ENCODE data around the gene PGGHG. TPM values are rescaled to one million over a fixed set of nuclear protein-coding genes. Genes with fewer than 3 reads are reported as not detected.
"Not testable (repeated sequence)": the region's sequence is repeated elsewhere in the genome, so short reads cannot be mapped to it uniquely, and the experiment has no call there.

The PGGHG gene
- total RNA-seq, 1 donor from 2014 or later = 10.1 TPM

- no peak for DNase-seq (ENCODE audit: low read depth in 2 of 2)
Observed at GRCh38 chr11:297586-298405, 8.9 kb downstream of the PGGHG start.

- DNase-seq (ENCODE audit: low read depth in 2 of 2) = peak in 1 of 2 donors; percentile 81
Observed at GRCh38 chr11:298406-299065, 9.6 kb downstream of the PGGHG start.

GRCh38 chr11:299081-299891, 10.4 kb downstream of the PGGHG start, which contains the start of gene IFITM5:
Gene IFITM5 (minus strand): TSS chr11:299526. CDS start chr11:299490, 36 bp downstream.
- DNase-seq (ENCODE audit: low read depth in 2 of 2) = no peak

- DNase-seq (ENCODE audit: low read depth in 2 of 2) = no peak
Observed at GRCh38 chr11:299951-300735, 11.2 kb downstream of the PGGHG start.

- no peak for DNase-seq (ENCODE audit: low read depth in 2 of 2)
Observed at GRCh38 chr11:303363-303762, 14.4 kb downstream of the PGGHG start.

- DNase-seq (ENCODE audit: low read depth in 2 of 2) = no peak
Observed at GRCh38 chr11:304061-304506, 15.2 kb downstream of the PGGHG start.

- DNase-seq (ENCODE audit: low read depth in 2 of 2) = peak; percentile 75 to 80
Observed at GRCh38 chr11:304915-305843, 16.3 kb downstream of the PGGHG start.

GRCh38 chr11:305844-306211, 16.9 kb downstream of the PGGHG start:
- no peak for DNase-seq (ENCODE audit: low read depth in 2 of 2)

- DNase-seq (ENCODE audit: low read depth in 2 of 2) = no peak
Observed at GRCh38 chr11:306645-307371, 17.9 kb downstream of the PGGHG start.

- peak; percentile 71 to 77 for DNase-seq (ENCODE audit: low read depth in 2 of 2)
Observed at GRCh38 chr11:307766-308708, 19.1 kb downstream of the PGGHG start, which contains the start of gene IFITM2. Gene IFITM2 (plus strand): TSS chr11:307816. CDS start chr11:308193, 377 bp downstream.

- not testable (repeated sequence) for DNase-seq (ENCODE audit: low read depth in 2 of 2)
Observed at GRCh38 chr11:308740-309665, 20.1 kb downstream of the PGGHG start.

GRCh38 chr11:309979-310572, 21.1 kb downstream of the PGGHG start:
- DNase-seq (ENCODE audit: low read depth in 2 of 2) = peak in 1 of 2 donors; percentile 28

- DNase-seq (ENCODE audit: low read depth in 2 of 2) = not testable (repeated sequence)
Observed at GRCh38 chr11:311013-311748, 22.3 kb downstream of the PGGHG start.

GRCh38 chr11:312092-312816, 23.3 kb downstream of the PGGHG start:
- DNase-seq (ENCODE audit: low read depth in 2 of 2) = no peak

GRCh38 chr11:313304-313786, 24.4 kb downstream of the PGGHG start:
- DNase-seq (ENCODE audit: low read depth in 2 of 2) = no peak
